K562 (cell line): Measurements from ENCODE around the gene GTF2I. TPM values are rescaled to one million over a fixed set of nuclear protein-coding genes. Genes with fewer than 3 reads are reported as not detected.

Experiments
- ATAC-seq: fragments of 200-7000 bp; cut with Tn5 transposase; 3 replicates; pipeline ENCODE4 v1.9.1; 2020; ENCODE audit warnings: moderate library complexity
- BruUV-seq: library from RNA; stranded (reverse); fragments of 400-500 nt; replicated peaks from 2 replicates; lab custom pipeline; 2021; lab: Mats Ljungman, UMichigan
- CTCF ChIA-PET: fragments of 300-600 bp; formaldehyde crosslinking; extraction: SDS; loops from one replicate; lab custom pipeline; 2021; ENCODE audit warnings: low intra/inter-chr PET ratio; lab: Yijun Ruan, JAX
- POLR2A ChIA-PET: fragments of 300-600, 350-650 bp; sonication (Branson Sonifier 250); formaldehyde crosslinking; extraction: SDS; loops from one replicate; lab custom pipeline; 2021; ENCODE audit warnings: antibody characterized with exemption, inconsistent platforms; lab: Yijun Ruan, JAX
- DNase-seq, 4 experiments: peaks; one replicate each; pipeline versions ENCODE4 v3.0.0 to v3.0.0-alpha.2; 2011 to 2018; ENCODE audit warnings: low spot score in 3 of 4, mixed read lengths in 3 of 4; ENCODE audit errors: extremely low read depth in 1 of 4
- FAIRE-seq: peaks from 2 replicates; lab custom pipeline; 2011; peaks lifted over from hg19 to GRCh38; lab: Jason Lieb, UNC
- H2AFZ ChIP-seq: 2 replicates; pipeline ENCODE4 v1.6.0; 2011; ENCODE audit warnings: low read depth, low read length, control low read depth, inconsistent platforms
- H3K27ac ChIP-seq: fragments of 200-600 bp; 3 replicates; pipeline ENCODE4 v1.8.0; 2011; ENCODE audit warnings: low read depth, mild to moderate bottlenecking, control low read depth, inconsistent platforms, low read length, moderate library complexity, mixed read lengths; ENCODE audit errors: extremely low read depth
- H3K27me3 ChIP-seq, 2 experiments: fragments of 300-600 bp in 1 of 2; 2 replicates in 1 of 2; 3 replicates in 1 of 2; pipeline versions ENCODE4 v1.6.0 to v1.8.0; 2011; ENCODE audit warnings: inconsistent platforms in 2 of 2, low read length in 2 of 2, mild to moderate bottlenecking in 1 of 2, mixed read lengths in 1 of 2, moderate library complexity in 1 of 2; ENCODE audit not compliant: control insufficient read depth in 2 of 2, insufficient read depth in 2 of 2
- H3K36me3 ChIP-seq: fragments of 300-600 bp; 3 replicates; pipeline ENCODE4 v1.8.0; 2011; ENCODE audit warnings: mild to moderate bottlenecking, low read length, inconsistent platforms; ENCODE audit not compliant: control insufficient read depth, insufficient read depth
- H3K4me1 ChIP-seq, 2 experiments: fragments of 200-600 bp in 1 of 2; replicated peaks in 1 of 2; 2 replicates in 1 of 2; 3 replicates in 1 of 2; pipeline versions ENCODE4 v1.5.1 to v1.8.0; 2011; ENCODE audit warnings: inconsistent platforms in 2 of 2, low read length in 2 of 2, mild to moderate bottlenecking in 1 of 2, mixed read lengths in 1 of 2, moderate library complexity in 1 of 2; ENCODE audit not compliant: control insufficient read depth in 2 of 2, insufficient read depth in 2 of 2
- H3K4me2 ChIP-seq: 2 replicates; pipeline ENCODE4 v1.6.1; 2011; ENCODE audit warnings: low read length, control low read depth, inconsistent platforms, mixed read lengths; ENCODE audit not compliant: insufficient read depth
- H3K4me3 ChIP-seq: fragments of 200-600 bp; sonication (generic), shearing (Covaris generic); 2 replicates; pipeline ENCODE4 v1.5.1; 2016; ENCODE audit warnings: control low read depth, inconsistent platforms
- H3K79me2 ChIP-seq: fragments of 200-600 bp; 3 replicates; pipeline ENCODE4 v1.8.0; 2011; ENCODE audit warnings: low read length, inconsistent platforms; ENCODE audit not compliant: control insufficient read depth, insufficient read depth
- H3K9ac ChIP-seq, 2 experiments: 2 replicates each; pipeline versions ENCODE4 v1.6.0 to v1.6.1; 2011; ENCODE audit warnings: low read depth in 2 of 2, low read length in 2 of 2, control low read depth in 1 of 2, inconsistent platforms in 1 of 2, mild to moderate bottlenecking in 1 of 2, mixed read lengths in 1 of 2; ENCODE audit not compliant: insufficient read depth in 1 of 2
- H3K9me1 ChIP-seq: one replicate; pipeline ENCODE4 v1.6.0; 2011; ENCODE audit warnings: inconsistent platforms, mild to moderate bottlenecking, low read length, moderate library complexity; ENCODE audit not compliant: control insufficient read depth, insufficient read depth
- H3K9me3 ChIP-seq: replicated peaks from 2 replicates; pipeline ENCODE4 v1.5.1; 2011; ENCODE audit warnings: low read depth, low read length, inconsistent platforms; ENCODE audit not compliant: control insufficient read depth, insufficient read depth
- H4K20me1 ChIP-seq: replicated peaks from 2 replicates; pipeline ENCODE4 v1.6.1; 2011; ENCODE audit warnings: low read length, inconsistent platforms, mixed read lengths; ENCODE audit not compliant: control insufficient read depth, insufficient read depth
- CEBPG ChIP-seq, 3 experiments: fragments of 200-800 bp in 1 of 3; sonication (Bioruptor generic) in 1 of 3; sonication (generic) in 1 of 3; formaldehyde crosslinking in 1 of 3; IDR thresholded peaks in 2 of 3; conservative IDR thresholded peaks in 1 of 3; 2 replicates each; pipeline versions ENCODE4 v1.6.1 to v1.8.0; 2016 to 2022; ENCODE audit warnings: missing compliant biosample characterization in 2 of 3, missing genetic modification characterization in 2 of 3, mild to moderate bottlenecking in 1 of 3, missing genetic modification reagents in 1 of 3
- CTBP1 ChIP-seq: fragments of 450-650 bp; IDR thresholded peaks from 2 replicates; pipeline ENCODE4 v1.6.1; 2016; ENCODE audit warnings: borderline replicate concordance
- CXXC5 ChIP-seq: fragments of 250-450 bp; sonication (Bioruptor Pico); IDR thresholded peaks from 2 replicates; pipeline ENCODE4 v1.8.0; 2022; ENCODE audit warnings: inconsistent platforms, mild to moderate bottlenecking, moderate library complexity
- GABPA ChIP-seq: fragments of 200-800 bp; sonication (Bioruptor generic); conservative IDR thresholded peaks from 2 replicates; pipeline ENCODE4 v1.6.1; 2016; ENCODE audit warnings: low read depth, missing genetic modification characterization, missing compliant biosample characterization
- NFE2 ChIP-seq: IDR thresholded peaks from 2 replicates; pipeline ENCODE4 v1.6.1; 2014; ENCODE audit warnings: antibody characterized with exemption, low read depth
- TEAD1 ChIP-seq, 2 experiments: fragments of 450-650 bp in 1 of 2; sonication (generic) in 1 of 2; formaldehyde crosslinking; IDR thresholded peaks; 2 replicates each; pipeline versions ENCODE4 v1.4.0 to v1.8.0; 2020 to 2022; ENCODE audit warnings: mild to moderate bottlenecking in 2 of 2, missing genetic modification reagents in 1 of 2
- ZNF830 ChIP-seq: fragments of 250-450 bp; sonication (Bioruptor Pico); IDR thresholded peaks from 2 replicates; pipeline ENCODE4 v1.5.0; 2021; ENCODE audit warnings: mild to moderate bottlenecking
- WGBS: fragments of 100-300 bp; shearing (Covaris generic); methylation state at CpG from one replicate; pipeline ENCODE4 v1.1.6; 2016; ENCODE audit warnings: low coverage, mixed read lengths; ENCODE audit not compliant: insufficient coverage; ENCODE audit errors: missing lambda C conversion rate; 5-methylcytosine and 5-hydroxymethylcytosine counted together
- in situ Hi-C: fragments of 300-500 bp; cut with MboI; formaldehyde crosslinking; loops from 4 replicates; pipeline ENCODE4 v1.15.0; 2018; ENCODE audit warnings: inconsistent platforms, mixed read lengths
- intact Hi-C: fragments of 100-400 bp; cut with micrococcal nuclease; formaldehyde crosslinking; loops from 2 replicates; pipeline ENCODE4 v1.14.2; 2022
- polyA plus RNA-seq, 8 experiments: library from polyadenylated mRNA; depleted of rRNA in 4 of 8; stranded (reverse) in 5 of 8; unstranded in 3 of 8; fragments of >200 nt; fragmentation: Nextera tagmentation in 2 of 8; fragmentation: Illumina TruSeq in 1 of 8; extraction: Ambion mirVana in 2 of 8; extraction: Trizol in 1 of 8; gene quantifications; 2 replicates each; pipeline versions ENCODE4 v1.2.1 to v1.2.3, GENCODE V29; 2011 to 2014; ENCODE audit warnings: inconsistent platforms in 1 of 8, missing spikeins in 1 of 8
- total RNA-seq, 7 experiments: library from RNA; depleted of rRNA in 6 of 7; stranded (reverse); fragments of >200 nt in 6 of 7; fragmentation: Illumina TruSeq in 2 of 7; extraction: Trizol in 2 of 7; gene quantifications; 2 replicates each; pipeline versions ENCODE4 v1.2.1 to v1.2.3, GENCODE V29; 2011 to 2021; ENCODE audit warnings: low replicate concordance in 1 of 7
- TF ChIP-seq, protein P1 (sequence below): conservative IDR thresholded peaks from 2 replicates; pipeline ENCODE4 v1.6.1; 2011; ENCODE audit warnings: low read depth, mild to moderate bottlenecking, low read length; ENCODE audit not compliant: control insufficient read depth
- TF ChIP-seq, protein P2 (sequence below): fragments of 250-450 bp; sonication (Bioruptor Pico); IDR thresholded peaks from 2 replicates; pipeline ENCODE4 v1.9.0; 2021; ENCODE audit warnings: mild to moderate bottlenecking
- TF ChIP-seq, protein P3 (sequence below): fragments of 450-650 bp; IDR thresholded peaks from 2 replicates; pipeline ENCODE4 v1.6.1; 2016
- TF ChIP-seq, protein P4 (sequence below): fragments of 450-650 bp; formaldehyde crosslinking; IDR thresholded peaks from 2 replicates; pipeline ENCODE4 v1.4.0; 2020; ENCODE audit warnings: mild to moderate bottlenecking, moderate library complexity
- TF ChIP-seq, protein P5 (sequence below): sonication (generic); formaldehyde crosslinking; IDR thresholded peaks from 2 replicates; pipeline ENCODE4 v1.4.0; 2020; ENCODE audit warnings: mild to moderate bottlenecking, missing genetic modification reagents

The GTF2I gene
- total and polyA plus RNA-seq, 9 of the 15 experiments (the other 6 are each of a cell fraction or from before 2014, with no cell fraction given): 8.4 to 161 (median 90.0) TPM

DNA sequence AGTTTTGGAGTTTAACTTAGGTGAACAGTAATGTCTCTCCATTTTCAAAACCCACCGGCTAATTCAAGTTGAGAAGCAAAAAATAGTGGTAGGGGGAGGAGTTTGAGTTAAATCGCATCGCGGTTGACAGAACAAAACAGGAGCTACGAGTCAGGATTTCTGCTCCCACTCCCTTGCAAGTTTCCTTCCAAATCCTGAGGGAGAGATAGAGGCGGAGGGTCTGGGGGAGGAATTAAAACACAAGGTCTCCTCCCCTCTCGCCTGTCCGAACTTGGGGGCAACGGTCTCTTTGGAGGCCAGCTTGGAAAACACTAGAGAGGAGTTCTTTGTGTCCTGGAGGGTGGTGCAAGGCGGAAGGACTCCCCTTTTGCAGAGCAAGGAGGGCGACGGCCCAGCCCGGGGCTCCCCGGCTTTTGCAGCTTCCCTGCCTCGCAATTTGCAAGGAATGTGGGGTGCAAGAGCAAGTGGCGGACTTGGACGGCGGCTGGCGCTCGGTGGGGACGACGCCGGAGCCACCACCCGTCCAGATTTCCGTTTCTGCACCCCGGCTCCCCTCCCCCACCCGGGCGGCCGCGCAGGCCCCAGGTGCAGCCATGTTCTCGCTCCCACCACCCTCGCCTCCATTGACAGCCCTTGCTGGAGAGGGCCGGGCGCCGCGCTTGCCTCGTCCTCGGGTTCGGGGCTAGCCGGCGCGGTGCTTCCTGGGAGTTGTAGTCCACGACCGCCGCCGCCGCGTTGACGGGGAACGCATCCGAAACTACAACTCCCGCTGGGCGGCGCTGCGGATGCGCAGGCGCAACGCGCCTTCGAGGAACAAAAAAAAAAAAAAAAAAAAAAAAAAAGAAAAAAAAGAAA, 454 bp upstream of the GTF2I start:
- Histone ChIP-seq H3K9ac (peak overlapping the region; percentile 98 to 100), H4K20me1 (peaks cover 4% of the 10 kb centered on the region; the same call in 1 of the 2 replicates), H3K79me2 (peaks cover 51% of the 10 kb centered on the region), H3K27me3 (no peaks in the 10 kb centered on the region), H3K9me1 (no peaks in the 10 kb centered on the region), H2AFZ (peak overlapping the region; percentile 80), H3K9me3 (no peaks in the 10 kb centered on the region), H3K4me1 (peaks cover 26 to 54% of the 10 kb centered on the region in 2 experiments), H3K4me2 (peak overlapping the region; percentile 98), H3K27ac (peak overlapping the region; percentile 99), H3K36me3 (peaks cover 17% of the 10 kb centered on the region; the same call in 1 of the 3 replicates), H3K4me3 (peak overlapping the region; percentile 99)
- TSS peak; percentile 95 for BruUV-seq
- in situ Hi-C loops (no loop called here), intact Hi-C loops (loop anchor here (10.0 kb wide), 1 partner anchor 202 kb away; the partner anchor contains the start of gene GTF2IRD1)
- ChIA-PET POLR2A (interaction anchor here (0.7 to 6.3 kb wide), 7 partner anchors 11 to 1660 kb away, joined by 3 to 42 read pairs (median 4); no protein-coding TSS in a partner anchor), CTCF (interaction anchor here (1.1 kb wide), 1 partner anchor 207 kb away, joined by 3 read pairs; no protein-coding TSS in a partner anchor)
- DNase-seq: peak; percentile 90 to 99 (median 93)
- under 1% methylated on average over 46 of the region's 60 CpGs for WGBS
- FAIRE-seq: peak; percentile 75
- peak; percentile 89 for ATAC-seq
- TF ChIP-seq GABPA (tag) (peak; percentile 59), ZNF830 (peak; percentile 85; the same call in 1 of the 2 replicates), CTBP1 (peak; percentile 9; the same call in 1 of the 2 replicates), TEAD1 (CRISPR knock-in tag; IDR thresholded peaks at IDR 0.05) (peak in 1 of 2 experiments; percentile 36; a peak in 1 of 4 replicates), CXXC5 (CRISPR knock-in tag) (peak; percentile 87), CEBPG (CRISPR knock-in tag; IDR thresholded peaks at IDR 0.05) (no peak), CEBPG (tag; conservative IDR thresholded peaks at IDR 0.05 in 1 of 2, IDR thresholded peaks at IDR 0.05 in 1 of 2) (no peak), NFE2 (no peak)
- TF ChIP-seq, protein P1, sequence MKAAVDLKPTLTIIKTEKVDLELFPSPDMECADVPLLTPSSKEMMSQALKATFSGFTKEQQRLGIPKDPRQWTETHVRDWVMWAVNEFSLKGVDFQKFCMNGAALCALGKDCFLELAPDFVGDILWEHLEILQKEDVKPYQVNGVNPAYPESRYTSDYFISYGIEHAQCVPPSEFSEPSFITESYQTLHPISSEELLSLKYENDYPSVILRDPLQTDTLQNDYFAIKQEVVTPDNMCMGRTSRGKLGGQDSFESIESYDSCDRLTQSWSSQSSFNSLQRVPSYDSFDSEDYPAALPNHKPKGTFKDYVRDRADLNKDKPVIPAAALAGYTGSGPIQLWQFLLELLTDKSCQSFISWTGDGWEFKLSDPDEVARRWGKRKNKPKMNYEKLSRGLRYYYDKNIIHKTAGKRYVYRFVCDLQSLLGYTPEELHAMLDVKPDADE: peak; percentile 93
- TF ChIP-seq, protein P2, sequence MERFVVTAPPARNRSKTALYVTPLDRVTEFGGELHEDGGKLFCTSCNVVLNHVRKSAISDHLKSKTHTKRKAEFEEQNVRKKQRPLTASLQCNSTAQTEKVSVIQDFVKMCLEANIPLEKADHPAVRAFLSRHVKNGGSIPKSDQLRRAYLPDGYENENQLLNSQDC (CRISPR knock-in tag): peak; percentile 62; the same call in 1 of the 2 replicates
- TF ChIP-seq, protein P3, sequence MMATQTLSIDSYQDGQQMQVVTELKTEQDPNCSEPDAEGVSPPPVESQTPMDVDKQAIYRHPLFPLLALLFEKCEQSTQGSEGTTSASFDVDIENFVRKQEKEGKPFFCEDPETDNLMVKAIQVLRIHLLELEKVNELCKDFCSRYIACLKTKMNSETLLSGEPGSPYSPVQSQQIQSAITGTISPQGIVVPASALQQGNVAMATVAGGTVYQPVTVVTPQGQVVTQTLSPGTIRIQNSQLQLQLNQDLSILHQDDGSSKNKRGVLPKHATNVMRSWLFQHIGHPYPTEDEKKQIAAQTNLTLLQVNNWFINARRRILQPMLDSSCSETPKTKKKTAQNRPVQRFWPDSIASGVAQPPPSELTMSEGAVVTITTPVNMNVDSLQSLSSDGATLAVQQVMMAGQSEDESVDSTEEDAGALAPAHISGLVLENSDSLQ: peak; percentile 30; the same call in 1 of the 2 replicates
- TF ChIP-seq, protein P4, sequence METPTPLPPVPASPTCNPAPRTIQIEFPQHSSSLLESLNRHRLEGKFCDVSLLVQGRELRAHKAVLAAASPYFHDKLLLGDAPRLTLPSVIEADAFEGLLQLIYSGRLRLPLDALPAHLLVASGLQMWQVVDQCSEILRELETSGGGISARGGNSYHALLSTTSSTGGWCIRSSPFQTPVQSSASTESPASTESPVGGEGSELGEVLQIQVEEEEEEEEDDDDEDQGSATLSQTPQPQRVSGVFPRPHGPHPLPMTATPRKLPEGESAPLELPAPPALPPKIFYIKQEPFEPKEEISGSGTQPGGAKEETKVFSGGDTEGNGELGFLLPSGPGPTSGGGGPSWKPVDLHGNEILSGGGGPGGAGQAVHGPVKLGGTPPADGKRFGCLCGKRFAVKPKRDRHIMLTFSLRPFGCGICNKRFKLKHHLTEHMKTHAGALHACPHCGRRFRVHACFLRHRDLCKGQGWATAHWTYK (CRISPR knock-in tag): 0 out of 2 replicates have a peak, but pooled peaks have one; percentile 76
- TF ChIP-seq, protein P5, sequence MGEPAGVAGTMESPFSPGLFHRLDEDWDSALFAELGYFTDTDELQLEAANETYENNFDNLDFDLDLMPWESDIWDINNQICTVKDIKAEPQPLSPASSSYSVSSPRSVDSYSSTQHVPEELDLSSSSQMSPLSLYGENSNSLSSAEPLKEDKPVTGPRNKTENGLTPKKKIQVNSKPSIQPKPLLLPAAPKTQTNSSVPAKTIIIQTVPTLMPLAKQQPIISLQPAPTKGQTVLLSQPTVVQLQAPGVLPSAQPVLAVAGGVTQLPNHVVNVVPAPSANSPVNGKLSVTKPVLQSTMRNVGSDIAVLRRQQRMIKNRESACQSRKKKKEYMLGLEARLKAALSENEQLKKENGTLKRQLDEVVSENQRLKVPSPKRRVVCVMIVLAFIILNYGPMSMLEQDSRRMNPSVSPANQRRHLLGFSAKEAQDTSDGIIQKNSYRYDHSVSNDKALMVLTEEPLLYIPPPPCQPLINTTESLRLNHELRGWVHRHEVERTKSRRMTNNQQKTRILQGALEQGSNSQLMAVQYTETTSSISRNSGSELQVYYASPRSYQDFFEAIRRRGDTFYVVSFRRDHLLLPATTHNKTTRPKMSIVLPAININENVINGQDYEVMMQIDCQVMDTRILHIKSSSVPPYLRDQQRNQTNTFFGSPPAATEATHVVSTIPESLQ (CRISPR knock-in tag): no peak
